Measurements from ENCODE around the gene IRAK3. TPM values are rescaled to one million over a fixed set of nuclear protein-coding genes. Genes with fewer than 3 reads are reported as not detected.

Gene IRAK3
- total and polyA plus RNA-seq, 2 experiments from 2014 or later = 1.2 to 8.6 TPM

GRCh38 chr12:66141299-66141698 lies 47.7 kb upstream of the IRAK3 start:
- H3K9me2 ChIP-seq (replicated peaks; ENCODE audit: insufficient read depth) = no peaks in the 10 kb centered on the region
- no peak overlapping the region for H3K4me2 ChIP-seq
- WGBS (ENCODE audit: low lambda C conversion rate, missing lambda C conversion rate) = 99% methylated on average over 2 of the region's 2 CpGs
- H3K9me3 ChIP-seq (ENCODE audit: low read depth) = peaks cover 17% of the 10 kb centered on the region
- no peaks in the 10 kb centered on the region for H3K27me3 ChIP-seq
- no peak for DNase-seq (ENCODE audit: low spot score)
- H3K4me3 ChIP-seq = no peak overlapping the region
- H3K36me3 ChIP-seq (replicated peaks; ENCODE audit: insufficient read depth, low read depth) = peaks cover 4% of the 10 kb centered on the region
- H3K79me2 ChIP-seq = peaks cover 2% of the 10 kb centered on the region
- H2AFZ ChIP-seq = no peak overlapping the region
- no peaks in the 10 kb centered on the region for H4K20me1 ChIP-seq (ENCODE audit: insufficient read depth, poor library complexity, severe bottlenecking)
- no peak overlapping the region for H3K27ac ChIP-seq
- no peak for TF ChIP-seq CTCF (IDR thresholded peaks at IDR 0.05; ENCODE audit: poor library complexity)
- TF ChIP-seq EZH2 (IDR thresholded peaks at IDR 0.05; ENCODE audit: borderline replicate concordance) = no peak
- no peak for TF ChIP-seq EZH2phosphoT487 (IDR thresholded peaks at IDR 0.05; ENCODE audit: low read depth, severe bottlenecking, unreplicated experiment)
- no peaks in the 10 kb centered on the region for H3K4me1 ChIP-seq (ENCODE audit: insufficient read depth)

GRCh38 chr12:66142826-66143225 lies 46.2 kb upstream of the IRAK3 start:
- peaks cover under 1% of the 10 kb centered on the region for H3K36me3 ChIP-seq (replicated peaks; ENCODE audit: insufficient read depth, low read depth)
- no peaks in the 10 kb centered on the region for H4K20me1 ChIP-seq (ENCODE audit: insufficient read depth, poor library complexity, severe bottlenecking)
- H3K9me2 ChIP-seq (replicated peaks; ENCODE audit: insufficient read depth) = no peaks in the 10 kb centered on the region
- H3K4me2 ChIP-seq = no peak overlapping the region
- no peaks in the 10 kb centered on the region for H3K27me3 ChIP-seq
- no peak overlapping the region for H3K4me3 ChIP-seq
- H2AFZ ChIP-seq = no peak overlapping the region
- DNase-seq (ENCODE audit: low spot score) = no peak
- H3K79me2 ChIP-seq = peaks cover 2% of the 10 kb centered on the region
- H3K27ac ChIP-seq = no peak overlapping the region
- no peak for TF ChIP-seq EZH2 (IDR thresholded peaks at IDR 0.05; ENCODE audit: borderline replicate concordance)
- TF ChIP-seq EZH2phosphoT487 (IDR thresholded peaks at IDR 0.05; ENCODE audit: low read depth, severe bottlenecking, unreplicated experiment) = no peak
- no peak for TF ChIP-seq CTCF (IDR thresholded peaks at IDR 0.05; ENCODE audit: poor library complexity)
- no peaks in the 10 kb centered on the region for H3K4me1 ChIP-seq (ENCODE audit: insufficient read depth)
- peaks cover 17% of the 10 kb centered on the region for H3K9me3 ChIP-seq (ENCODE audit: low read depth)

- Histone ChIP-seq H4K20me1 (ENCODE audit: insufficient read depth, poor library complexity, severe bottlenecking) (no peaks in the 10 kb centered on the region), H3K4me3 (no peak overlapping the region), H3K79me2 (peaks cover 2% of the 10 kb centered on the region), H3K27me3 (no peaks in the 10 kb centered on the region), H3K9me2 (replicated peaks; ENCODE audit: insufficient read depth) (no peaks in the 10 kb centered on the region), H2AFZ (no peak overlapping the region), H3K27ac (no peak overlapping the region), H3K9me3 (ENCODE audit: low read depth) (peaks cover 17% of the 10 kb centered on the region), H3K36me3 (replicated peaks; ENCODE audit: insufficient read depth, low read depth) (no peaks in the 10 kb centered on the region), H3K4me2 (no peak overlapping the region), H3K4me1 (ENCODE audit: insufficient read depth) (no peaks in the 10 kb centered on the region)
- WGBS (ENCODE audit: low lambda C conversion rate, missing lambda C conversion rate) = 97% methylated on average over 1 of the region's 1 CpG
- no peak for DNase-seq (ENCODE audit: low spot score)
- TF ChIP-seq CTCF (IDR thresholded peaks at IDR 0.05; ENCODE audit: poor library complexity) (no peak), EZH2phosphoT487 (IDR thresholded peaks at IDR 0.05; ENCODE audit: low read depth, severe bottlenecking, unreplicated experiment) (no peak), EZH2 (IDR thresholded peaks at IDR 0.05; ENCODE audit: borderline replicate concordance) (no peak)
Measured at GRCh38 chr12:66143868-66144267, 45.1 kb upstream of the IRAK3 start.
